Limb (tissue), 2 donors: ENCODE results near the gene RANGRF.
"Not testable (repeated sequence)": the region's sequence is repeated elsewhere in the genome, so short reads cannot be mapped to it uniquely, and the experiment has no call there.

ENCODE experiments used
- DNase-seq, 2 donors: peaks; one replicate each; pipeline ENCODE4 v3.0.0-alpha.2; 2016; ENCODE audit errors: extremely low spot score in 2 of 2

Gene RANGRF, protein sequence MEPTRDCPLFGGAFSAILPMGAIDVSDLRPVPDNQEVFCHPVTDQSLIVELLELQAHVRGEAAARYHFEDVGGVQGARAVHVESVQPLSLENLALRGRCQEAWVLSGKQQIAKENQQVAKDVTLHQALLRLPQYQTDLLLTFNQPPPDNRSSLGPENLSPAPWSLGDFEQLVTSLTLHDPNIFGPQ

DNA sequence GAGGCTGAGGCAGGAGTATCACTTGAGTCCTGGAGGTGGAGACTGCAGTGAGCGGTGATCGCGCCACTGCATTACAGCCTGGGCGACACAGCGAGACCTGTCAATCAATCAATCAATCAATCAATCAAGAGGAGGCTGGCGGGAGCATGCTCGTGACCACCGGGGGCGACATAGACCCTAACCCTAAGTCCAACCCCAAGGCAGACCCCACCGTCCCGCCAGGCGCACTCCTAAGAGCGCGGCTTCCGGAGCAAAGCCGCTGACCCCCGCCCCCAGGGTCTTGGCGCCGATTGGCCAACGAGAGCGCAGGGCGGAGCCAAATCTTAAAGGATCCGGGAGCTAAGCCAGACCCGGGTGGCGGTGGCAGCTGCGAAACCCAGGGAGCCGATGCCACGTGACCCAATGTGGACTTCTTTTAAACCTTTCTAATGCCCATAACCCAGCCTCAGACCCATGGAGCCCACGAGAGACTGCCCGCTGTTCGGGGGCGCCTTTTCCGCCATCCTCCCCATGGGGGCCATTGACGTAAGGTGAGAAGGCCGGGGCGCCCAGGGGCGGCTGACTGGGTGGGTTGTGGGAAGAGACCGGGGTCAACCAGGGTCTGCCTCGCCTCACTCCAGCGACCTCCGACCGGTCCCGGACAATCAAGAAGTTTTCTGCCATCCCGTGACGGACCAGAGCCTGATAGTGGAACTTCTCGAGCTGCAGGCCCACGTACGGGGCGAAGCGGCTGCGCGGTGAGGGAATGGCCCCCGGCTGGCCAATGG is at the start of gene RANGRF:
Gene RANGRF, plus strand, starts transcription at position 335 of the 767 bp plus-strand sequence. Its CDS starts 119 bp downstream, at position 454.
- DNase-seq, result peak; percentile 90

DNA sequence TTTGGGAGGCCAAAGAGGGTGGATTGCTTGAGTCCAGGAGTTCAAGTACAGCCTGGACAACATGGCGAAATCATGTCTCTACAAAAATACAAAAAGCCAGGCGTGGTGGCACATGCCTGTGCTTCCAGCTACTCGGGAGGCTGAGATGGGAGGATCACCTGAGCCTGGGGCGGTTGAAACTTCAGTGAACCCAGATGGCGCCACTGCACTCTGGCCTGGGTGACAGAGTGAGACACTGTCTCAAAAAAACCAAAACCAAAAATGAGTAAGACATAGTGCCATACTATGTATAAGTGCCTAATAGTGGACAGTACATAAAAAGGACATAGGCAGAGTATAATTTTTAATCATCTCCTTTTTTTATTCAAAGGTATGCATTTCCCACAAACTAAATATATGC is 44.6 kb upstream of the RANGRF start:
- no peak for DNase-seq

DNA sequence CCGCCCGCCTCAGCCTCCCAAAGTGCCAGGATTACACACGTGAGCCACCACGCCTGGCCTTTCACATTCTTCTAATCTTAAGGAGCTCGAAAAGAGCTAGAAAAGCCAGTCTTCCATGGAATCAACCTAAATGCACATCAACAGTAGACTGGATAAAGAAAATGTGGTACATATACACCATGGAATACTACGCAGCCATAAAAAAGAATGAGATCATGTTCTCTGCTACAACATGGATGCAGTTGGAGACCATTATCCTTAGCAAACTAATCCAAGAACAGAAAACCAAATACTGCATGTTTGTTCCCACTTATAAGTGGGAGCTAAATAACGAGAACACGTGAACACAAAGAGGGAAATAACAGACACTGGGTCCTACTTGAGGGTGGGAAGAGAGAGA is 43.7 kb upstream of the RANGRF start:
- no peak for DNase-seq

DNA sequence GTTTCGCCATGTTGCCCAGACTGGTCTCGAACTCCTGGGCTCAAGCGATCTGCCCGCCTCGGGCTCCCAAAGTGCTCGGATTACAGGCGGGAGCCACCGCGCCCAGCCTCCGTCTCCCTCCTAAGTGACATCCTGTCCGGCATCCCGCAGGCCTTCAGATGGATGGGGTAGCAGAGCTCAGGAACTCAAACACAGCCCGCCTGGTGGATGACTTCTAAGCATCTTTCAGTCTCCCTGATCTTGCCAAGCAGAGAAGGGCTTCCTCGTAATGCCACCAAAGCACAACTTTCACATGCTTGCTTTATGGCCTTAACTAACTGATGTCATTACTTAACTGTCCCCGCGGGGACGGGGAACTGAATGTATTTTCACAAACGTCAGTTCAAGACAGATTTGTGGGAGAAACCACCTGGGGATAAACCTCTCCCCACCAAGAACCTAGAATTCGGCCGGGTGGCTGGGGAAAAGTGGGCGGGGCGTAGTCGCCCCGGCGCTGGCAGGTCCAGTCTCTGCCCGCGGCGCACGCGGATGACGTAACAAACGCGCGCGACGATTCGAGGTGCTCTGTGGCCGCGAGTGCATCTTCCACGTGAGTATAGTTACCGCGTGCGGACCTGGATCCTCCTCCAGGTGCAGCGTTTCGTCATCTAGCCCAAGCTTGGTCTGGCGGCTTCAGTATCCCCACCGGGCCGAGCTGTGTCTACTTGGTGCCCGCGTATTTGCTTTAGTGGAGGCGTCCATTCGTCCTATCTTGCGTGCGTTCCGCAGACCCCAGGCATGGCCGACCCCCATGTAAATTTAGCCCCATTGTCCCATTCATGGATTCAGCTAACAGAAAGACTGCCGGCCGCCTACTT is 39.5 kb upstream of the RANGRF start, which contains the start of gene PFAS:
Gene PFAS, plus strand, starts transcription at position 539 of the 857 bp plus-strand sequence. CDS start 4,649 bp downstream, outside the sequence.
- peak; percentile 93 to 98 for DNase-seq

DNA sequence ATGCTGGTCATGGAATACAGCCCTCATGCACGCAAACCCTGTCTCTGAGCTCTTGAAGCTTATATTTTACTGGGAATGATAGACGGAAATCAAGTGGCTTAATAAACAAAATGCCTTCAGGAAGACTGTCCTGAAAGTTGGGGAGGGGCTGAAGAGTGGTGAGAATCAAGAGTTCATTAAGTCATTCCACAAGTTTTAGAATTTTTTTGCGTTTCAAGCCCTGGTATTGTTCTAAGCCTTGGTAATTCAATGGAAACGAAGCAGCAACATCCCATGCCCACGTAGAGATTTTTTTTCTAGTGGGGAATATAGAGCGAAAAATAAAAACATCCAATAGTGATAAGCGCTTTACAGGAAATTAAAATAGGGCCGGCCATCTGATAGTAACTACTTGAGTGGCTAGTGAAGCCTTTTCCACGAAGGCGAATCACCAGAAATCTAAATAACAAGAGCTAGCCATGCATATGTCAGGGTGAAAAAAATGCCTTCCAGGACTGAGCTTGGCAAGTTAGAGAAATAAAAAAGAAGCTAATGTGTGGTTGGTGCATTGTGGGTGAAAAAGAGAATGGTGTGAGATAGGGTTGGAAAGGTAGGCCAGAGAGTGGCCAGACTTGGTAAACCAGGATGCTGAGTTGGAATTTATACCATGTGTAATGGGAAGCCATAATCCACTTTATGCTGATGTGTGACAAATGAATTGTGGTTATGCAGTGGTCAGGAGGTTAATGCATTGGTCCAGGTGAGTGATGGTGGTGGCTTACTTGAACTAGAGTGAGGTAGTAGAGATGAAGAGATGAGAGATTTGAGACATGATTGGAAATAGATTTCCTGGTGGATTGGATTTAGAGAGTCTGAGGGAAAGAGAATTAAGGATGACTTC is 38.6 kb upstream of the RANGRF start:
- no peak for DNase-seq

DNA sequence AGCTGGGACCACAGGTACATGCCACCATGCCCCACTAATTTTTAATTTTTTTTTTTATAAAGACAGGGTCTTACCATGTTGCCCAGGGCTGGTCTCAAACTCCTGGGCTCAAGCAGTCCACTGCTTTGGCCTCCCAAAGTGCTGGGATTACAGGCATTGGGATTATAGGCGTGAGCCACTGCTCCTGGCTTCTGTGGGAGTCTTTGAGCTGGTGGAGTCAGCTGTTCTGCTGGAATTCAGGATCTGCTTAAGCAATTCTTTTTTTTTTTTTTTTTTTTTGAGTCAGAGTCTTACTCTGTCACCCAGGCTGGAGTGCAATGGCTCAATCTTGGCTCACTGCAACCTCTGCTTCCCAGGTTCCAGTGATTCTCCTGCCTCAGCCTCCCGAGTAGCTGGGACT is 37.1 kb upstream of the RANGRF start:
- not testable (repeated sequence) for DNase-seq

DNA sequence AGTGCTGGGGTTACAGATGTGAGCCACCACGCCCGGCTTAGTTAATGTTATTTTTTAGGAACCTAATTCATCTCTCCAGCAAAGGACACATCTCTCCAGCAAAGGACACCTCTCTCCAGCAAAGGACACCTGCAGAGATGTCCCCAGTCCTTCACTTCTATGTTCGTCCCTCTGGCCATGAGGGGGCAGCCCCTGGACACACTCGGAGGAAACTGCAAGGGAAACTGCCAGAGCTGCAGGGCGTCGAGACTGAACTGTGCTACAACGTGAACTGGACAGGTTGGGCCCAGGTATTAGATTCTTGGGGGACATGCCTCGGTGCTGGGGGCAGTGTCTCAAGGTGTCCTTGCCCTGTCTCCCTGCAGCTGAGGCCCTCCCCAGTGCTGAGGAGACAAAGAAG is 34.7 kb upstream of the RANGRF start:
- no peak for DNase-seq

DNA sequence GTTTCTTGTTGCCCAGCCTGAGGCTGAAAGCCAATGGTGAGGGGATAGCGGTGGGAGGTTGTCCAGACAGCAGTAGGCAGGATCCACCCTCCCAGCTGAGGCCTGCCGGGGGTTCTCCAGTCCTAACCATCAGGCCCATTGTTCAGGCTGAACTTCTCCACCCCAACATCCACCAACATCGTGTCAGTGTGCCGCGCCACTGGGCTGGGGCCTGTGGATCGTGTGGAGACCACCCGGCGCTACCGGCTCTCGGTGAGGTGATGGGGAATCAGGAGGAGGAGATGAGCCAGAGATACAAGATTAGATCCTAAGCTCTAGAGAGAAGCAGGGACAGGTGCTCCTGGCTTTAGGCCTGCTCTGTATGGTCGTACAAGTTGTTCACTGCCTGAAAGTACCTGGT is 33.6 kb upstream of the RANGRF start:
- DNase-seq, result no peak

DNA sequence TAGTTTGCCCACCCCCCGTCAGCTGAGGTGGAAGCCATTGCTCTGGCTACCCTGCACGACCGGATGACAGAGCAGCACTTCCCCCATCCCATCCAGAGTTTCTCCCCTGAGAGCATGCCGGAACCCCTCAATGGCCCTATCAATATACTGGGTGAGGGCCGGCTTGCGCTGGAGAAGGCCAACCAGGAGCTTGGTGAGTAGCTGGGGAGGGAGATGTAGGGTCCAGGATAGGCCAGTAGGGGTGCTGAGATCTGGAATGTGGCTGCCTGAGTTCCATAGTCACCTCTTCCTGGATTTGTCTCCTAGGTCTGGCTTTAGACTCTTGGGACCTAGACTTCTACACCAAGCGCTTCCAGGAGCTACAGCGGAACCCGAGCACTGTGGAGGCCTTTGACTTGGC is 33.0 kb upstream of the RANGRF start:
- DNase-seq, result no peak

DNA sequence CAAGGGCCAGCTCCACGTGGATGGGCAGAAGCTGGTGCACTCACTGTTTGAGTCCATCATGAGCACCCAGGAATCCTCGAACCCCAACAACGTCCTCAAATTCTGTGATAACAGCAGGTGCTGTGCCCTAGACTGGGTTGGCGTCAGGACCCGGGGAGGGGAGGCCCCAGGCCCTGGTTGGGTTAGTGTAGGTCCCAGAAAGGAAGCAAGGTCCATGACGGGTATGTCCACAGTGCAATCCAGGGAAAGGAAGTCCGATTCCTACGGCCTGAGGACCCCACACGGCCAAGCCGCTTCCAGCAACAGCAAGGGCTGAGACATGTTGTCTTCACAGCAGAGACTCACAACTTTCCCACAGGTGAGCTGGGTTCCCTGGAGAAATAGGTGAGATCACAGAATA is 32.2 kb upstream of the RANGRF start:
- DNase-seq, result no peak

DNA sequence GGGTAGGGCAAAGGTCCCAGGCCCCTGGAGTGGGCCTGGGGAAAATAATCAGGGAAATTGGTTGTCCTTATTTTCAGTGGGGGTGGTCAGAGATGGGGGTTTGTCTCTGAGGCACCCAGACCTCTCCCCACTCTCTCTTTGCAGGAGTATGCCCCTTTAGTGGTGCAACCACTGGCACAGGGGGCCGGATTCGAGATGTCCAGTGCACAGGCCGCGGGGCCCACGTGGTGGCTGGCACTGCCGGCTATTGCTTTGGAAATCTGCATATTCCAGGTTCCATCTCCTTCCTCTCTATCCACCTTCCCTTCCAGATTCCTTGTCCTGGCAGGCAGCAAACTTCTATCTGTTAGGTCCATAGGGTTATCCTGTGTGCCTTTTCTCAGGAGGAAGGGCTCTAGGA is 31.8 kb upstream of the RANGRF start:
- DNase-seq, result no peak

DNA sequence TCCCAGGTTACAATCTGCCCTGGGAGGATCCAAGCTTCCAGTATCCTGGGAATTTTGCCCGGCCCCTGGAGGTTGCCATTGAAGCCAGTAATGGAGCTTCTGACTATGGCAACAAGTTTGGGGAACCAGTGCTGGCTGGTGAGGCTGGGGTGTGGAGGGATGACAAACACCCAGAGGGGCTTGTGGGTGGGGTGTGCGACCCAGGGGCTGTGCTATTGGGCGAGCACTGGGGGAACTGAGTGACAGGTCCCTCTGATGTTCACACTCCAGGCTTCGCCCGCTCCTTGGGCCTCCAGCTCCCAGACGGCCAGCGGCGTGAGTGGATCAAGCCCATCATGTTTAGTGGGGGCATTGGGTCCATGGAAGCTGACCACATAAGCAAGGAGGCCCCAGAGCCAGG is 30.7 kb upstream of the RANGRF start:
- no peak for DNase-seq

DNA sequence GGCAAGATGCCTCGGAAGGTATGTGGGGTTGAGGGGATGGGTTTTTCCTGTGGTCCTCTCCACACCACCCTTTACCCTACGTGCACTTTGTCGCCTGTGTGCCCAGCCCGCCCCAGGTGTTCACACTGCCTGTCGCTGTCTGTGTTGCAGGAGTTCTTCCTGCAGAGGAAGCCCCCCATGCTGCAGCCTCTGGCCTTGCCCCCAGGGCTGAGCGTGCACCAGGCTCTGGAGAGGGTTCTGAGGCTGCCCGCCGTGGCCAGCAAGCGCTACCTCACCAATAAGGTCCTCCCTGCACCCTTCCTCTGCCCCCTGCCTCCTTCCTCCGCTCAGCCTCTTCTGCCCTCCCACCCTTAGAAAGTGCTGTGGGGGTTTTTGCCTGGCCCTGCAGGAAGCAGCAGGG is 24.1 kb upstream of the RANGRF start:
- no peak for DNase-seq

DNA sequence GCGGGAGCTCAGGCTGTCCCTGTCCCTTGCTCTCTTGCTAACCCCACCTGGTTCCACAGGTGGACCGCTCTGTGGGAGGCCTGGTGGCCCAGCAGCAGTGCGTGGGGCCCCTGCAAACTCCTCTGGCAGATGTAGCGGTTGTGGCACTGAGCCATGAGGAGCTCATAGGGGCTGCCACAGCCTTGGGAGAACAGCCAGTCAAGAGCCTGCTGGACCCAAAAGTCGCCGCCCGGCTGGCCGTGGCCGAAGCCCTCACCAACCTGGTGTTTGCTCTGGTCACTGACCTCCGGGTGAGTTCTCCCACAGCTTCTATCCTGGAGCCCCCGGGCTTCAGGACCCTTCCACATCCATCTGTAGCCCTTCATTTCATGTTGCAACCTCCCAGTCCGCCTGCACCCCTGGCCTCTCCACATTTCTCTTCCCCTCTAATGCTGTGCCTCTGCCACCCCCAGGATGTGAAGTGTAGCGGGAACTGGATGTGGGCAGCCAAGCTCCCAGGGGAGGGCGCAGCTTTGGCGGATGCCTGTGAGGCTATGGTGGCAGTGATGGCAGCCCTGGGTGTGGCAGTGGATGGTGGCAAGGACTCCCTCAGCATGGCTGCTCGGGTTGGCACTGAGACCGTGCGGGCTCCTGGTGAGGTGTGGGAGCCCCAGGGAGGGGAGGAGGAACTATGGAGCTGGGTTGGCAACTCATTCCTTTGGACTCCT is 23.5 kb upstream of the RANGRF start:
- DNase-seq, result no peak

DNA sequence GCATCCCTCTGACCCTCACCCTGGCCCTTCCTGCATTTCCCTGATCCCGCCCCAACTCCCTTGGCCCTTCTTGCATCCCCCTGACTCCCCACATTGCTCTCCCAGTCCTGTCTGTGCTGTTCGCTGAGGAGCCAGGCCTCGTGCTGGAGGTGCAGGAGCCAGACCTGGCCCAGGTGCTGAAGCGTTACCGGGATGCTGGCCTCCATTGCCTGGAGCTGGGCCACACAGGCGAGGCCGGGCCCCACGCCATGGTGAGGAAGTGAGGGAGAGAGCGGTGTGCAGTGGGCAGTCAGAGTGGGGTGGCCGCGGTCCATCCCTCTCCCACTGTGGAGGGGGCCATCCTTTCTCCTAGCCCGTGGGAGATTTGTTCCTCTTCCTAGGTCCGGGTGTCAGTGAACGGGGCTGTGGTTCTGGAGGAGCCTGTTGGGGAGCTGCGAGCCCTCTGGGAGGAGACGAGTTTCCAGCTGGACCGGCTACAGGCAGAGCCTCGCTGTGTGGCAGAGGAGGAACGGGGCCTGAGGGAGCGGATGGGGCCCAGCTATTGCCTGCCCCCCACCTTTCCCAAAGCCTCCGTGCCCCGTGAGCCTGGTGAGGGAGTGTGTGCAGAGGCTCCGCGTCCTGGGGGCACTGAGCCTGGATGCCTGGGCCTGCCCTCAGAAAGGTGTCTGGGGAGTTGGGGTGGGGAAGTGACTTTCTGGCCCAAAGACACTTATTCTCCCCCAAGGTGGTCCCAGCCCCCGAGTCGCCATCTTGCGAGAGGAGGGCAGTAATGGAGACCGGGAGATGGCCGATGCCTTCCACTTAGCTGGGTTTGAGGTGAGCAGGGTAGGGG is 21.6 kb upstream of the RANGRF start:
- DNase-seq, result no peak

DNA sequence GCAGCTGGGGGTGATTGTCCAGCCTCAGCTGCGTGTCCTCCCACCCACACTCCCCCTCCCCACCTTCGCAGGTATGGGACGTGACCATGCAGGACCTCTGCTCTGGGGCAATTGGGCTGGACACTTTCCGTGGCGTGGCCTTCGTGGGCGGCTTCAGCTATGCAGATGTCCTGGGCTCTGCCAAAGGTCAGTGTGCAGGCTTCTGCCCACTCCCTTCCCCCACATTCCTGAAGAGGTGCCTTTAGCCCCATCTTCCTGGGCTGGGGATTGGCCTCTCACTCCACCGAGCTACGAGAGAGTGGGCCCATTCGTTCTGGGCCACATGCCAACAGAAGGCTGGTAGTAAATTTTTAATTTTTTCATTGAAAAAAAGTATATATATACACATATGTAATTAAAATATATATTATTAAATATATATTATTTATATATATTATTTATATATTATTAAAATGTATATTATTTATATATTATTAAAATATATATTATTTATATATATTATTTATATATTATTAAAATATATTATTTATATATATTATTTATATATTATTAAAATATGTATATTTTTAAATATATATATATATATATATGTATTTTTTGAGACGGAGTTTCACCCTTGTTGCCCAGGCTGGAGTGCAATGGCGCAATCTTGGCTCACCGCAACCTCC is 20.9 kb upstream of the RANGRF start:
- no peak for DNase-seq

DNA sequence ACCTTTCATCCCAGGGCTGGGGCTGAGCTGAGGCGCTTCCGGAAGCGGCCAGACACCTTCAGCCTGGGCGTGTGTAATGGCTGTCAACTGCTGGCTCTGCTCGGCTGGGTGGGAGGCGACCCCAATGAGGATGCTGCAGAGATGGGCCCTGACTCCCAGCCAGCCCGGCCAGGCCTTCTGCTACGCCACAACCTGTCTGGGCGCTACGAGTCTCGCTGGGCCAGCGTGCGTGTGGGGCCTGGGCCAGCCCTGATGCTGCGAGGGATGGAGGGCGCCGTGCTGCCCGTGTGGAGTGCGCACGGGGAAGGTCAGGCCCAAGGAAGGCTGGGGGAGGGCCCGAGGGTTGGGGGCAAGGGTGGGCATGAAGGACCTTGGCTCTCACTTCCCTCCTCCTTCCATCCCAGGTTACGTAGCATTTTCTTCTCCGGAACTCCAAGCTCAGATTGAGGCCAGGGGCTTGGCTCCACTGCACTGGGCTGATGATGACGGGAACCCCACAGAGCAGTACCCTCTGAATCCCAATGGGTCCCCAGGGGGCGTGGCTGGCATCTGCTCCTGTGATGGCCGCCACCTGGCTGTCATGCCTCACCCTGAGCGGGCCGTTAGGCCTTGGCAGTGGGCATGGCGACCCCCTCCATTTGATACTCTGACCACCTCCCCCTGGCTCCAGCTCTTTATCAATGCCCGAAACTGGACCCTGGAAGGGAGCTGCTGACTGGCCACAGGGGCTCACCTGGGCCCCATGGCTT is 19.7 kb upstream of the RANGRF start:
- DNase-seq, result no peak

DNA sequence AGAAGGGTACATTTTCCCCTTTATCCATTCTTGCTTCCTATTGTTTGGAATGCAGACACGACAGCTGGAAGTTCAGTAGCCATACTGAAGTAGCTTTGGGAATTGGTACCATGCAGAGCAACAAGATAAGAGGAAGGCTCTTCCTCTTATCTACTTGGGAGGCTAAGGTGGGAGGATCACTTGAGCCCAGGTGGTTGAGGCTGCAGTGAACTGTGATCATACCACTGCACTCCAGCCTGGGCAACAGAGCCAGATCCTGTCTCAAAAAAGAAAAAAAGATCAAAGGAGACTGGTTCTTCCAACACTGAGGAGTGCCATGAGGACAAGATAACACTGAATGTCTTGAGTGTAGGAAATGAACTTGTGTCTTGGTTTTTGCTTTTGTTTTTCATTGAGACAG is 16.0 kb upstream of the RANGRF start:
- DNase-seq, result no peak
